Body of pancreas (tissue), 4 donors: Measurements from ENCODE around the gene HES1.

Experiments used
- POLR2A ChIP-seq, 3 donors: fragments of 450-650 bp; IDR thresholded peaks; one replicate each; pipeline ENCODE4 v1.6.1; 2016; ENCODE audit warnings: antibody characterized with exemption in 3 of 3, mild to moderate bottlenecking in 2 of 3
- TF ChIP-seq, protein P1 (sequence below), 7 experiments: fragments of 450-650 bp in 4 of 7; fragments of 200-600 bp in 3 of 7; sonication (generic) in 3 of 7; IDR thresholded peaks; one replicate each; pipeline ENCODE4 v1.5.1; 2016 to 2019; ENCODE audit warnings: antibody characterized with exemption in 7 of 7

DNA sequence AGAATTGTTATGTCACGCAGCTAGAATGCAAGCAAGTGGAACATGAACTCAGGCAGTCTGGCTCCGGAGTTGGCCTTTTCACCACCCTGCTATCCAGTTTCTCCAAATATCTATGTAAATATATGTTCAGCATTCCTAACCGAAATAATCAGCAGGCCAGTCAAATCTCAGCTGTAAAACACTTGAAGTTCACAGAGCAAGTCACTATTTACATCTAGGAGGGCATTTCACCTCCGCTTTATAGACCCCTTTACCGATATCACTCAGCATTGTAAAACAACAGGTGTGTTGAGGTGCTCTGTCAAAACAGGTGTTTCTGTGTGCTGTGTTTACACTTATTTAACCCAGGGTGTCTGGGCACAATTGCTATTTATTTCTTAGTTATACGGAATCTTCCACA lies 12.2 kb upstream of the HES1 start:
- TF ChIP-seq, protein P1, sequence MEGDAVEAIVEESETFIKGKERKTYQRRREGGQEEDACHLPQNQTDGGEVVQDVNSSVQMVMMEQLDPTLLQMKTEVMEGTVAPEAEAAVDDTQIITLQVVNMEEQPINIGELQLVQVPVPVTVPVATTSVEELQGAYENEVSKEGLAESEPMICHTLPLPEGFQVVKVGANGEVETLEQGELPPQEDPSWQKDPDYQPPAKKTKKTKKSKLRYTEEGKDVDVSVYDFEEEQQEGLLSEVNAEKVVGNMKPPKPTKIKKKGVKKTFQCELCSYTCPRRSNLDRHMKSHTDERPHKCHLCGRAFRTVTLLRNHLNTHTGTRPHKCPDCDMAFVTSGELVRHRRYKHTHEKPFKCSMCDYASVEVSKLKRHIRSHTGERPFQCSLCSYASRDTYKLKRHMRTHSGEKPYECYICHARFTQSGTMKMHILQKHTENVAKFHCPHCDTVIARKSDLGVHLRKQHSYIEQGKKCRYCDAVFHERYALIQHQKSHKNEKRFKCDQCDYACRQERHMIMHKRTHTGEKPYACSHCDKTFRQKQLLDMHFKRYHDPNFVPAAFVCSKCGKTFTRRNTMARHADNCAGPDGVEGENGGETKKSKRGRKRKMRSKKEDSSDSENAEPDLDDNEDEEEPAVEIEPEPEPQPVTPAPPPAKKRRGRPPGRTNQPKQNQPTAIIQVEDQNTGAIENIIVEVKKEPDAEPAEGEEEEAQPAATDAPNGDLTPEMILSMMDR (IDR thresholded peaks at IDR 0.05): no peak
- no peak for TF ChIP-seq POLR2A (IDR thresholded peaks at IDR 0.05)
